ENCODE data around the gene LGR5. TPM values are rescaled to one million over a fixed set of nuclear protein-coding genes. Genes with fewer than 3 reads are reported as not detected.

Gene LGR5
- total and polyA plus RNA-seq, 2 of the 13 experiments (the other 11 are each of a cell fraction or from before 2014, with no cell fraction given): 37.0 to 121 TPM

GRCh38 chr12:71584356-71584755, 144.8 kb downstream of the LGR5 start (continued):
- TF ChIP-seq PAXIP1 (CRISPR knock-in tag; conservative IDR thresholded peaks at IDR 0.05) (no peak), SKIL (CRISPR knock-in tag; IDR thresholded peaks at IDR 0.05; ENCODE audit: borderline replicate concordance) (no peak), FUBP1 (CRISPR knock-in tag; IDR thresholded peaks at IDR 0.05; ENCODE audit: borderline replicate concordance) (no peak), ZNF263 (CRISPR knock-in tag; IDR thresholded peaks at IDR 0.05) (no peak), ZIK1 (CRISPR knock-in tag; IDR thresholded peaks at IDR 0.05; ENCODE audit: borderline replicate concordance, low read depth) (no peak), TIGD3 (CRISPR knock-in tag; IDR thresholded peaks at IDR 0.05; ENCODE audit: borderline replicate concordance) (no peak), REPIN1 (CRISPR knock-in tag; IDR thresholded peaks at IDR 0.05; ENCODE audit: borderline replicate concordance, low read depth) (no peak), SNAPC4 (CRISPR knock-in tag; IDR thresholded peaks at IDR 0.05) (no peak), HOMEZ (CRISPR knock-in tag; IDR thresholded peaks at IDR 0.05; ENCODE audit: low read depth) (no peak), CSRNP2 (CRISPR knock-in tag; conservative IDR thresholded peaks at IDR 0.05; ENCODE audit: low read depth) (no peak)
